GF-D8 (cell line): ENCODE measurements around the gene PBX3.

Experiments
- DNase-seq: peaks from one replicate; lab custom pipeline; 2025; lab: John Stamatoyannopoulos, UW

PBX3 gene

DNA sequence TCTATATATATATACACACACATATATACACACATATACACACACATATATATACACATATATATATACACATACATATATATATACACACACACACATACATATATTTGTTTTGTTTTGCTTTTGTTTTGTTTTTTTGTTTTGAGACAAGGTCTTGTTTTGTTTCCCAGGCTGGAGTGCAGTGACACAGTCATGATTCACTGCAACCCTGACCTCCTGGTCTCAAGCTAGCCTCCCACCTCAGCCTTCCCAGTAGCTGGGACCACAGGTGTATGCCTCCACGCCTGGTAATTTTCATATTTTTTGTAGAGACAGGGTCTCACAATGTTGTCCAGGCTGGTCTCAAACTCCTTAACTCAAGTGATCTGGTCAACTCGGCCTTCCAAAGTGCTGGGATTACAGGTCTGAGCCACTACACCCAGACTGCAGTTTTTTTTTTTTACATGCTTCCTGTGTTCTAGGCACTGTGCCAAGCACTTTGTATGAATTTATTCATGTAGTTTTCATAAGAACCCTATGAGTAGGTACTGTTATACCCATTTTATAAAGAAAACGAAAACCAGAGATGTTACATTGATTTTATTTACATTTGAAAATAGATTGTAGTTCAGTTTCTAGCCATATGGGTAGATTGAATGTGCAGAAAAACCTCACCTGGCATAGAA is 120.7 kb downstream of the PBX3 start:
- no peak for DNase-seq

DNA sequence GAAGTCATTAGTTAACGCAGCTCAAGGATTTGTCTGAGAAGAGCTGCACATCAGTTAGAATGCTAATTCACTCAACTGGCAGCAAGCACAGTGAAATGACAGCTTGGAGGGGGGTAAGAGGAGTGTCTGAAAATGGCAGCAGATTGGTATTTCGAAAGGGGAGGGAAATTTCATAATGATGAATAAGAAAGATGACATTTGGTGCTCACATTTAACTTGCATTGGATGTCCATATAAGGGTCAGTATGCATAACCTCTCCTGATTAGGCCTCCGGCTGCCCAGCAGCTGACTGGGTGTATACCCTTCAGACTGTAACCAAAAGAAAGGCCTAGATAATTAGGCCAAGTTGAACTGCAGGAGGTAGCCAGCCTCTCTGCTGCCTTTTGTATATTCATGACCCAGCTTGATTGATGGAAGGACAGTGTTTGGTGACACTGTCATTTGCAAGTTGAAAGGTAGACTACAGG is 131.0 kb downstream of the PBX3 start:
- DNase-seq, result no peak

- peak; percentile 32 for DNase-seq
Observed at GRCh38 chr9:125881042-125881441, 133.9 kb downstream of the PBX3 start.

- DNase-seq, result no peak
Observed at GRCh38 chr9:125883565-125884217, 136.5 kb downstream of the PBX3 start.

GRCh38 chr9:125884218-125884595 is 137.0 kb downstream of the PBX3 start:
- no peak for DNase-seq

DNA sequence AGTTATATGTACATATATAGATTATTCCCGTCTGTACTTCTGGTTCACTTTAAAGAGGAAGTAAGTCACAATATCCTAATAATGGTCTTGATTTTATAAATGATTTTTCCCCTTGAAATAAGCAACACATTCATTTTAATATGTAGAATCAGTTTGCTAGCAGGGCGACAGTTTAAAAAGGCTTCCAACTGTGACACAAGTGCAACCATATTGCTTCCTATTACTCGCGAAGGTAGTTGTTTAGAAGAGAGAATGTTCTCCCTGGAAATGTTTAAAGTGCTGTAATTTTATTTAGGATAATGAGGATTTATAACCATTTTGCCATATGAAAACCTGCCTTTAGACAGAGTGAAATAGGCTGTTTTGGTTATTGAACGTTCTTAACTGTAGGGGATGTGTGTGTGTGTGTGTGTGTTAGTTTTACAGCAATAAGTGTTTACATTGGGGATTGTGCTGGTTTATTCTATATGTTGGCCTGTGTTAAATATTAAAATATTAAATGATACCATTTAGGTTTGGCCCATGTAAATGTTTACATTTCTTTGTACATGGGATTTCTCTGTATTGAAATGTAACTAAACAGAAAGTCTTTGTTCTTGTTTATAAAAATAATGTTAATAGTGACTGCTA is 138.3 kb downstream of the PBX3 start:
- DNase-seq, result no peak

DNA sequence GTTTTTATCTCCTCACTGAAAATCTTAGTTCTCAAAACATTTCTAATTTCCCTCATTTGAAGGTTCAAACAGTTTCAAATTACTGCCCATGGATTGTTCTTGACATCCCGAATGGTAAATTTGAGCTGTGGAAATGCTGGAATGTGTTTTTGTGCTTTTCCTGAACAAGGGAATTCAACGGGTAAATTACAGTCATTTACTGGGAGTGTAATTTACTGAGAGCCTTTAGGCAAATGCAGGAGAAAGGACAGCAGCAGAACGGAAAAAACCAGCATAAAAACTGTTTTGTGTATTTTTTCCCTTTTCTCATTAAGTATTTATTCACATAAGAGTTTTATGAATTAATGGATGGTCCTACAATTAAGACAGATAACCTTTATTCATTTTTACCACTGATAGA is 139.2 kb downstream of the PBX3 start:
- DNase-seq, result no peak

DNA sequence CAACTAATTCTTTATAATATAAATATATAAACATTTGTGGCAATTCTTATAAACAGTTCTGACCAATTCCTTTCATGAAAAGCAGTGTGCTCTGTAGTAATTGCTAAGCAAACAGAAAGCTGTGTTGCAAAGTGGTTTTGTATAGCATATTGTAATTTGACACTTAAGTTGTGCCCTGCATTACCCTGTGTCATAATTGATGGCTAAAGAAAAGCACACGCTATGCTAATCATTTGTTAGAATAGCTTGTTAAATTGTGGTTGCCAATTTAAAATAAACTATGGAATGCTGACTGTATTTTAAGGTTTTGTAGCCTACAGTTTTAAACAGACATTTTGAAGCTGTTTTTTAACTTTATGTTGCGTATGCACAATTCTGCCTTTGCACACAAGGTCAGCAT is 140.0 kb downstream of the PBX3 start:
- peak; percentile 61 for DNase-seq

DNA sequence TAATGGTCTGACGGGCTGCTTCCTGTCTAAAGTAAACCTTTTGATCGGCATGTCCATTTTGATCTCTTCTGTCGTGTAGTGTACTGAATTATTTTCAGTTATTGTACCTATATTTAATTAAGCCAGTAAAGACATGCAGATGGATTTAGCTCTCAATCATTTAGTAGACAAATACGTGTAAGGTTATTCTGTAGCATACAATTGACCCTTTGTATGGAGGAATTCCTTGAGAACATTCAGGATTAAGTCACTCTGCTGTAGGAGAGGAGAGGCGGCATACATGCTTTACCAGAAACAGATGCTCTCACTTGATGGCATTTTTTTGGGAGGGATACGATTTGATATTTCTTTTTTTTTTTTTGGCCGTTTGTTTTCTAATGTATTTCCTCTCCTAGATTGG is 141.0 kb downstream of the PBX3 start:
- DNase-seq, result no peak

GRCh38 chr9:125889112-125889475 is 141.9 kb downstream of the PBX3 start:
- DNase-seq, result peak; percentile 84

DNA sequence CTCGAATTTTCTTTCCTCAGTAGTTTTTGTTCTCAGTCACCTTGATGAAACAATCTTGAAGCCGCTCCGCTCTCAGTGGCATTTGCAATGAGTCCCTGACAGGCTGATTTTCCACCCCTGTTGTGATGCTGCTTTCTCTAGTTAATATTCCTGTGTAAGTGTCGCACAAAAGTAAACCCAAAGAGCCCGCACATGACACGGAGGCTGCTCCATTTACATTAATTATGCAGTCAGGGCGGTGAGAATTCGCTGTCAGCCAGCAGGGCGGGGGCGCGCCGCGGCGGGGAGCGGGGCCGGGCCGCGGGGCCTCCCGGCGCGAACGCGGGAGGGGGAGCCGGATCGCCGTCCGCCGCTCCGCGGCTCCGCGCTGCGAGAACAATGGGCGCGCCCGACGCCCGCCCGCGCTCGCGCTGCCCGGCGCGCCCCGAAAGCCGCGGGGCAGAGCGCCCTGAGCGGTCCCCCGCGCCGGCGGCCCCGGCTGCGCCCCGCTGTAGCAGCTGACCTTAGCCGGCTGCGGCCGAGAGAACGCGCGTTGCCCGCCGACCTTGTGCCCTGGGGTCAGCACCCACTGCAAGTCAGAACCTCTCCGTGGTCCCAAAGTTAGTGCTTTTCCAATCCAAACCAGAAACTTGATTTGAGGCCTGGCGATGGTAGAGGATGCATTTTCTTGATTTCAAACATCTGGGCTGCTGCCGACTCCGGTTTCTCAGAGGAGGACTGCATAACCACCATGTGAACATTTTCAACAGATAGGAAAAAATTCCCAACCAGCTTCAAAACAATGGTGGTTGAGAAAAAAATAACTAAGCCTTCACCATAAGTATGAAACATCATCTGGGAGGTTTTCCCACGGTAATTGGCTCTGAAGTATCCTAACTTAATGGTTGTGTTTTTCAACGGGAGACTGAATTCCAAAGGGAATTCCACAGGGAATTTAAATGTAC is 142.6 kb downstream of the PBX3 start:
- peak; percentile 50 for DNase-seq

- no peak for DNase-seq
Observed at GRCh38 chr9:125890826-125891225, 143.7 kb downstream of the PBX3 start.

DNA sequence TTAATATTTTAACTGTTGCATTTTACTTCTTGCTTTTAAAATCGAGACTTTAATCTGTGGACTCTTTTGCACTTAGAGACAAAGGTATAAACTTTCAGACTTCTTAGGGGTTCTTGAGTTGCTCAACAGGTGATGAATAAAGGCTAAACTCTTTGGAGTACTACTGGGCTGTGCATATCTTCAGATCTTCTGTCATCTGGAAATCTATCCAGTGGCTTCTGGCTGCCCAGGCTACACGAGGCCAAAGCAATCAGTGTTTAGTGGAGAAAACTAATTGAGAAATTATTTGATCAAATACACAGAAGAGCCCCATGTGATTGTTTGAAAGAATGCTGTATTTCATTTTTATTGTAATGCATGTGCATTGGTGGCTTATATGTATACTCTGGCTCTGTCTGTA is 146.1 kb downstream of the PBX3 start:
- no peak for DNase-seq

- DNase-seq, result no peak
Observed at GRCh38 chr9:125894566-125894965, 147.4 kb downstream of the PBX3 start.

GRCh38 chr9:125896404-125896803 is 149.2 kb downstream of the PBX3 start:
- DNase-seq, result no peak

DNA sequence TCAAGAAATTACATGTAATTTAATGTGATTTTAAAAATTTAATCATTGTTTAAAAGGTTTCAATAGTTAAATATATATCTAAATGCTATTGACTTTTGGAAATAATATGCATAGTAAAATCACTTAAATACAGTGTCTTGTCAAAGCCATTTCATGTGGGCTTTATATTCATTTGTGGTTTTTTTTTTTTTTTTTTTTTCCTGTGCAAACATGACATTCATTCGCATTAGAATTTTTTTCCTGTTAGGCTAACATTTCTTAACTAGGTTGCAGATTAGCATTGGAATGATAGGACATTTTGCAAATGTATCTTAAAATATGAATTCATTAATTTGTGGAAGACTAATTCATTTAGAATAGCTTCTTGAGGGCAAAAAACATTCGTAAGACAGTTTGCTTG is 149.8 kb downstream of the PBX3 start:
- no peak for DNase-seq

GRCh38 chr9:125897481-125897880 is 150.3 kb downstream of the PBX3 start:
- no peak for DNase-seq

DNA sequence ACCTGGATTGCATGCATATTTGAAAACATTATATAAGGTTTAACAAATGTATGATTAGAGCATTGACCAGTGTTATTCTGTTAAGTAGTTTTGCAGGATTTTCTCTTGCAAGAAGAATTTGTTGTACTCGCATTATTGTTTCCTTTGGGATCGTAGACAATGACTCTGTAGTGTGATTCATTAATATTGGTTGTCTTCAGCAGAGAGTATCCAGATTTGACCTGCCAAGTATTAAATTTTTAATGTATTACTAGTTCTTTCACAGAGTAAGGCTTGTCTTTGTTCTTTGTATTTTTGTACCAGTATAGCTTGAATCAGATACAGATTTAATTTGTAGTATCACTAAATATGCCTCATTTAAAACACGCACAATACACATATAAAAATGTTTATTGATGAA is 155.0 kb downstream of the PBX3 start:
- no peak for DNase-seq

DNA sequence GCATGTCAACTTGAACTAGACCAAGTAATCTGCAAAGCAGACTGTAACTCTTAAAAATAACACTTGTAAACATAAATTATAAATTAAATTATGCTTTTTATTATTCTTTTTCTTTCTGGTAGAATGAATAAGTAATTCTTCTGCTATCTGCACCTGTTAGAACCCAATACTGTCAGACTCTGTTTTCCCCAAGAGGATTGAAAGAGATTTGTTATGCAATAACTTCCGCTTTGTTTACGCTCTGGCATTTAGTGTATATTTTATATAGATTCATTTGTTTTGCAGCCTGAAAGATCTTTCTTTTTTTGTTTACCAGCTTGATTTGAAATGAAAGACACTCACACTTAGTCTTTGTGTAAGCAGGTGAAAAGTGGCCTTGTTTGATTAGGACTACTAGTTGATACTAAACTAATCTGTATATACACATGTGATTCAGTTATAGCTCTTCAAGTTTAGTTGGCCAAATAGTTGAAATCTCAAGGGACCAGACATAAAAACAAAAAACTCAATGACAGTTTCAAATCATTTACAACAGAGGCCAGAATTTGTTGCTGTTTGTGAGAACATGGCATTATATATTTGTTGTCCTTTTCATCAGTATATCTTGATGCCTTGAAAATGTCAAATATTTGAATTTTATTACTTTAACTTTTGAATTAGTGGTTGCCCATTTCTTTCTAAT is 155.8 kb downstream of the PBX3 start:
- DNase-seq, result no peak

GRCh38 chr9:125904155-125904851 is 157.1 kb downstream of the PBX3 start:
- DNase-seq, result peak; percentile 74

DNA sequence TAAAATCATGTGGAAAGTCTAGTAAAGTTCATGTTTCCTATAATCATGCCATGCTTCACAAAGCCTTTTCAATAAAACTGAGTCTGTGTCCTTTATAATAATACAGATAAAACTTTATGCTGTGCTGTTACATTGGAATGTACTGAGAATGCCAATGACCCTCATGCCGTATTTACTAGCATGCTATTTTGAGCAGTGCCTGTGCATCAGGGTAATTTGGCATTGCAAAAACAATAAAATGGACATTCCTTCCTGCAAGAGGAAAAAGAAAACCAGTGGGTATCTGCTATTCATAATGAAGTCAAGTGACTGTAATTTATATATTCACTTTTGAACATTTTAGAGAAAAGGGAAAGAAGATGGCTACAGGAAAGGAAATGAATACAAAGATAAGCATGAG is 159.0 kb downstream of the PBX3 start:
- DNase-seq, result no peak
